Activated CD8-positive, alpha-beta T cell treated with anti-CD3 and anti-CD28 coated beads for 36 hours (primary cell): Measurements from ENCODE around the gene DNAJB11. TPM values are rescaled to one million over a fixed set of nuclear protein-coding genes. Genes with fewer than 3 reads are reported as not detected.
"Not testable (repeated sequence)": the region's sequence is repeated elsewhere in the genome, so short reads cannot be mapped to it uniquely, and the experiment has no call there.

Experiments used
- ATAC-seq: fragments of 200-7000 bp; cut with Tn5 transposase; one replicate; pipeline ENCODE4 v1.10.0; 2021; ENCODE audit warnings: mild to moderate bottlenecking, moderate library complexity
- CTCF ChIA-PET: fragments of 350-600 bp; sonication (Branson Sonifier 250); formaldehyde crosslinking; loops from one replicate; lab custom pipeline; 2021; ENCODE audit warnings: antibody characterized with exemption; lab: Charles Lee
- POLR2A ChIA-PET: fragments of 350-600 bp; sonication (Branson Sonifier 250); formaldehyde crosslinking; loops from one replicate; lab custom pipeline; 2021; ENCODE audit warnings: antibody characterized with exemption; lab: Charles Lee
- DNase-seq: peaks from one replicate; pipeline ENCODE4 v3.0.0-alpha.2; 2020
- H3K27ac Mint-ChIP-seq: one replicate; pipeline ENCODE4 v1.8.0; 2021; ENCODE audit warnings: mild to moderate bottlenecking, mixed read lengths
- H3K27me3 Mint-ChIP-seq: one replicate; pipeline ENCODE4 v1.8.0; 2021; ENCODE audit warnings: mixed read lengths
- H3K36me3 Mint-ChIP-seq: one replicate; pipeline ENCODE4 v1.8.0; 2021; ENCODE audit warnings: low read depth, mixed read lengths
- H3K4me1 Mint-ChIP-seq: one replicate; pipeline ENCODE4 v1.8.0; 2021; ENCODE audit warnings: low read depth, mixed read lengths
- H3K4me3 Mint-ChIP-seq: one replicate; pipeline ENCODE4 v1.8.0; 2021; ENCODE audit warnings: mild to moderate bottlenecking, moderate library complexity, mixed read lengths
- H3K9me3 Mint-ChIP-seq: one replicate; pipeline ENCODE4 v1.8.0; 2021; ENCODE audit warnings: mixed read lengths
- intact Hi-C: fragments of 100-400 bp; cut with micrococcal nuclease; formaldehyde crosslinking; loops from one replicate; pipeline ENCODE4 v1.10.0; 2022
- total RNA-seq, 2 experiments: library from RNA; stranded (reverse); gene quantifications; one replicate each; pipeline ENCODE4 v1.2.3, GENCODE V29; 2021
- TF ChIP-seq, protein P1 (sequence below): fragments of 200-600 bp; IDR thresholded peaks from one replicate; pipeline ENCODE4 v1.8.0; 2022; ENCODE audit warnings: antibody characterized with exemption, mild to moderate bottlenecking

The DNAJB11 gene
- total RNA-seq, 2 experiments from 2014 or later, result 30.0 to 31.5 TPM

DNA sequence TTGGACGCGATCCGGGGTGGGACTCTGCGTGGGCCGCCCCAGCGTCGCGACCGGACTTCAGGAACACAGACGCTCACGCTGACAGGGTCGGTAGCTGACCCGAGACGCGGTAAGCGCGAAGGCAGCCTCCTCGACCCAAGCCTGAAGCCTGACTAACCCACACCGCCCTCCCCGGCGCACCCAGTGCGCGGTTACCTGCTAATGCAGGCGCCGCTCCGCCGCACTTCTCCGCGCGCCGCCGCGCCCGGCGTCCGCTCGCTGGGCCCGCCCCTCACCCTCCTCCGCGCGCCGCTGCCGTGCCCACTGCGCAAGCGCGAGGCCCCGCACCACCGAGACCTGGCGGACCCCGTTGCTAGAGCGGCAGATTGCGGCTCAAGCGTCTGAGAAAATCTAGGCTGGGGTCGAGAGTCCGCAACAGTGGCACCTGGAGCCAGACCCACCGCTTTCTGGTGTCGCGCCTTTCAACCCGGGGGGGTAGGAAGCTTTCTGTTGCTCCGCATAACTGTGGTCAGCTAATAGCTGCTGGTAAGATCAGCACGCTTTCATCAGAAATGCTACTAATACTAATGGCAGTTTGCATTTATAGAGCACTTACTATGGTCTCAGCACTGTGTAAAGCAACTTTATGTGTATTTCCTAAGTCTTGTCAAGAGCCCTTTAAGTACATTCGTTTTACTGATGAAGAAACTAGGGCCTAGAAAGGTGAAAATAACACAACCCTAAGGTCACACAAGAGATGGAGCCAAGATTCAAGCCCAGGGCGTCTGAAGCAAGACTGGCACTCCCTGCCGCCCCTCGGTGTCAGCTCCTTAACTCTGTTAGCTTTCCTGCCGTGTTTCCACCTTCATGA lies 3.2 kb upstream of the DNAJB11 start, which contains the start of gene TBCCD1:
Gene TBCCD1, minus strand, starts transcription at position 268 of the 850 bp plus-strand sequence. CDS start 3,010 bp downstream, outside the sequence.
- DNase-seq, result peak; percentile 92
- H3K9me3 Mint-ChIP-seq, result no peaks in the 10 kb centered on the region
- TF ChIP-seq, protein P1, sequence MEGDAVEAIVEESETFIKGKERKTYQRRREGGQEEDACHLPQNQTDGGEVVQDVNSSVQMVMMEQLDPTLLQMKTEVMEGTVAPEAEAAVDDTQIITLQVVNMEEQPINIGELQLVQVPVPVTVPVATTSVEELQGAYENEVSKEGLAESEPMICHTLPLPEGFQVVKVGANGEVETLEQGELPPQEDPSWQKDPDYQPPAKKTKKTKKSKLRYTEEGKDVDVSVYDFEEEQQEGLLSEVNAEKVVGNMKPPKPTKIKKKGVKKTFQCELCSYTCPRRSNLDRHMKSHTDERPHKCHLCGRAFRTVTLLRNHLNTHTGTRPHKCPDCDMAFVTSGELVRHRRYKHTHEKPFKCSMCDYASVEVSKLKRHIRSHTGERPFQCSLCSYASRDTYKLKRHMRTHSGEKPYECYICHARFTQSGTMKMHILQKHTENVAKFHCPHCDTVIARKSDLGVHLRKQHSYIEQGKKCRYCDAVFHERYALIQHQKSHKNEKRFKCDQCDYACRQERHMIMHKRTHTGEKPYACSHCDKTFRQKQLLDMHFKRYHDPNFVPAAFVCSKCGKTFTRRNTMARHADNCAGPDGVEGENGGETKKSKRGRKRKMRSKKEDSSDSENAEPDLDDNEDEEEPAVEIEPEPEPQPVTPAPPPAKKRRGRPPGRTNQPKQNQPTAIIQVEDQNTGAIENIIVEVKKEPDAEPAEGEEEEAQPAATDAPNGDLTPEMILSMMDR, result no peak
- CTCF ChIA-PET, result interaction anchor here (0.7 to 10.4 kb wide), 4 partner anchors 10 to 48 kb away, joined by 3 to 113 read pairs (median 8); partner anchors contain the start of gene AHSG
- peaks cover 11% of the 10 kb centered on the region for H3K36me3 Mint-ChIP-seq
- H3K27ac Mint-ChIP-seq, result peak within 1 kb of the TSS; percentile 94
- POLR2A ChIA-PET, result interaction anchor here (0.7 to 9.8 kb wide), 11 partner anchors 10 to 630 kb away, joined by 3 to 103 read pairs (median 3); partner anchors contain the start of genes EIF4A2 and TRA2B
- intact Hi-C loops, result no loop called here
- H3K4me1 Mint-ChIP-seq, result peaks cover 52% of the 10 kb centered on the region
- peak within 1 kb of the TSS; percentile 93 for H3K4me3 Mint-ChIP-seq
- ATAC-seq, result peak; percentile 59
- H3K27me3 Mint-ChIP-seq, result no peaks in the 10 kb centered on the region

DNA sequence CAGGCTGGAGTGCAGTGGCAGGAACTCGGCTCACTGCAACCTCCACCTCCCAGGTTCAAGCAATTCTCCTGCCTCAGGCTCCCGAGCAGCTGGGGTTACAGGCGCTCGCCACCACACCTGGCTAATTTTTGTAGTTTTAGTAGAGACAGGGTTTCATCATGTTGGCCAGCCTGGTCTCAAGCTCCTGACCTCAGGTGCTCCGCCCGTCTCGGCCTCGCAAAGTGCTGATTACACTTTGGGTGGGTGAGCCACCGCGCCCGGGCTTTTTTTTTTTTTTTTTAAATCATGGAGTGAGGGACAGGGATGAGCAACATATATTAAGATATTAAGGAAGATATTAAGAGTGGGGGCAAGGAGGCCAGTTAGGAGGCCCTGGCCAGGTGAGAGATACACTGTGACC lies 1.2 kb upstream of the DNAJB11 start:
- H3K9me3 Mint-ChIP-seq, DNase-seq, intact Hi-C loops, H3K27me3 Mint-ChIP-seq, ATAC-seq: not testable (repeated sequence)
- ChIA-PET POLR2A (interaction anchor here (0.7 to 9.8 kb wide), 7 partner anchors 15 to 632 kb away, joined by 3 to 103 read pairs (median 8); partner anchors contain the start of genes EIF4A2 and TRA2B), CTCF (interaction anchor here (0.9 to 10.4 kb wide), 4 partner anchors 29 to 460 kb away, joined by 3 to 113 read pairs (median 7); partner anchors contain the start of genes AHSG, EIF4A2 and ETV5)
- Mint-ChIP-seq H3K36me3 (peaks cover 13% of the 10 kb centered on the region), H3K4me1 (peaks cover 53% of the 10 kb centered on the region), H3K4me3 (peak overlapping the region; percentile 93), H3K27ac (peak overlapping the region; percentile 95)

GRCh38 chr3:186569779-186570095 lies 783 bp upstream of the DNAJB11 start:
- POLR2A ChIA-PET, result interaction anchor here (0.7 to 9.8 kb wide), 11 partner anchors 14 to 633 kb away, joined by 3 to 103 read pairs (median 5); partner anchors contain the start of genes EIF4A2 and TRA2B
- Mint-ChIP-seq H3K36me3 (peaks cover 14% of the 10 kb centered on the region), H3K4me1 (peaks cover 53% of the 10 kb centered on the region), H3K27ac (peak overlapping the region; percentile 95), H3K27me3 (no peaks in the 10 kb centered on the region), H3K9me3 (no peaks in the 10 kb centered on the region), H3K4me3 (peak overlapping the region; percentile 93)
- CTCF ChIA-PET, result interaction anchor here (0.8 to 10.4 kb wide), 8 partner anchors 9 to 626 kb away, joined by 3 to 113 read pairs (median 4); partner anchors contain the start of genes AHSG, EIF4A2 and ETV5
- TF ChIP-seq, protein P1, result no peak
- intact Hi-C loops, result no loop called here
- DNase-seq, result no peak
- no peak for ATAC-seq

DNA sequence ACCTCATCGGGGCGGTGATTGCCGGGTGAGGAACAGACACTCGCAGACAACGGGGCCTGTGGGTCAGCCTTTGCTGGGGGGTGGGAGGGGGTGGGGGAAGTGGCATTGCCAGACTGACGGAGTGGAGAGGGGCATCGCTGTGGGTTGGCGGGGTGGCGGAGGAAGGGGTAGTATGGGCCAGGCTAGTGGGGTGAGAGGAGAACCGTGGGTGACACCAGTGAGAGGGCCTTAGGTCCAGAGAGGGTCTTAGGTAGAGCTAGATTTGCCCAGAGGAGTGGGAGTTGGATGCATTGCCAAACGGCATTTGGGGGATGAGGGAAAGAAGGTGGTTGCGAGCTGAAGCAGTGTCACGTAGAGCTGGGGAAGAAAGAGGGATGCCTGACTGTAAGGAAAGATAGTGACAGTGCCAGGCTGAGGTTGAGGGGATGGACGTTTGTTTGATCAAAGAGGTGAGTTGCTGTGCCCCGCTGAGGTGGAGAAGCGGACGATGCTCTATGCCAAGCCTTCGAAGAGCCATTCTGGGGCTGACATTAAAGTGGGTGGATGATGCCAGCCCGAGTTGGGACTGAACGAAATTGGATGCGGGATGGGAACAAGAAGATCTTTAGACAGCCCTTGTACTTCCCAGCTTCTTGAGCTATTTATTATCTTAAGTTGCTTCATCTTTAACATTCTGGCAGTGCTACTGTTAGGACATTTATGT lies 572 bp downstream of the DNAJB11 start:
- H3K4me1 Mint-ChIP-seq, result peaks cover 49% of the 10 kb centered on the region
- H3K36me3 Mint-ChIP-seq, result peaks cover 22% of the 10 kb centered on the region
- H3K27me3 Mint-ChIP-seq, result no peaks in the 10 kb centered on the region
- TF ChIP-seq, protein P1, result no peak
- ChIA-PET POLR2A (interaction anchor here (0.8 to 9.8 kb wide), 10 partner anchors 12 to 634 kb away, joined by 3 to 103 read pairs (median 5); partner anchors contain the start of genes EIF4A2 and TRA2B), CTCF (interaction anchor here (0.6 to 10.4 kb wide), 8 partner anchors 10 to 627 kb away, joined by 3 to 113 read pairs (median 4); partner anchors contain the start of genes AHSG and EIF4A2)
- intact Hi-C loops, result no loop called here
- ATAC-seq, result no peak
- peak overlapping the region; percentile 95 for H3K27ac Mint-ChIP-seq
- peak; percentile 7 for DNase-seq
- peak overlapping the region; percentile 93 for H3K4me3 Mint-ChIP-seq
- no peaks in the 10 kb centered on the region for H3K9me3 Mint-ChIP-seq

GRCh38 chr3:186571644-186572013 lies 1.1 kb downstream of the DNAJB11 start:
- no peaks in the 10 kb centered on the region for H3K27me3 Mint-ChIP-seq
- peaks cover 48% of the 10 kb centered on the region for H3K4me1 Mint-ChIP-seq
- peak overlapping the region; percentile 95 for H3K27ac Mint-ChIP-seq
- TF ChIP-seq, protein P1, result no peak
- H3K4me3 Mint-ChIP-seq, result peak overlapping the region; percentile 93
- no peaks in the 10 kb centered on the region for H3K9me3 Mint-ChIP-seq
- no peak for DNase-seq
- ChIA-PET POLR2A (interaction anchor here (1.0 to 9.8 kb wide), 7 partner anchors 13 to 635 kb away, joined by 3 to 103 read pairs (median 5); partner anchors contain the start of genes EIF4A2 and TRA2B), CTCF (interaction anchor here (1.1 to 10.4 kb wide), 4 partner anchors 31 to 628 kb away, joined by 4 to 113 read pairs (median 6); partner anchors contain the start of gene AHSG)
- ATAC-seq, result no peak
- H3K36me3 Mint-ChIP-seq, result peaks cover 22% of the 10 kb centered on the region
- intact Hi-C loops, result no loop called here
